HEK293 (cell line): Measurements from ENCODE around the gene CA12.

Source experiments
- KLF9 ChIP-seq: fragments of 450-650 bp; formaldehyde crosslinking; IDR thresholded peaks from 2 replicates; pipeline ENCODE4 v1.5.1; 2016; ENCODE audit warnings: missing biosample characterization, missing genetic modification characterization, low read depth
- ZNF623 ChIP-seq: fragments of 450-650 bp; formaldehyde crosslinking; IDR thresholded peaks from 2 replicates; pipeline ENCODE4 v1.5.1; 2016; ENCODE audit warnings: missing biosample characterization, missing genetic modification characterization
- ZNF626 ChIP-seq: fragments of 450-650 bp; sonication (Bioruptor Pico); formaldehyde crosslinking; IDR thresholded peaks from 2 replicates; pipeline ENCODE4 v1.5.1; 2018; ENCODE audit warnings: missing biosample characterization, missing genetic modification characterization, inconsistent platforms
- ZXDB ChIP-seq: fragments of 450-650 bp; formaldehyde crosslinking; IDR thresholded peaks from 2 replicates; pipeline ENCODE4 v1.5.1; 2016; ENCODE audit warnings: missing biosample characterization, missing genetic modification characterization
- TF ChIP-seq, protein P1 (sequence below): fragments of 450-650 bp; formaldehyde crosslinking; IDR thresholded peaks from 2 replicates; pipeline ENCODE4 v1.5.1; 2016; ENCODE audit warnings: missing biosample characterization, missing genetic modification characterization
- TF ChIP-seq, protein P2 (sequence below): fragments of 450-650 bp; IDR thresholded peaks from 2 replicates; pipeline ENCODE4 v1.5.1; 2018; ENCODE audit warnings: missing biosample characterization, missing genetic modification characterization

DNA sequence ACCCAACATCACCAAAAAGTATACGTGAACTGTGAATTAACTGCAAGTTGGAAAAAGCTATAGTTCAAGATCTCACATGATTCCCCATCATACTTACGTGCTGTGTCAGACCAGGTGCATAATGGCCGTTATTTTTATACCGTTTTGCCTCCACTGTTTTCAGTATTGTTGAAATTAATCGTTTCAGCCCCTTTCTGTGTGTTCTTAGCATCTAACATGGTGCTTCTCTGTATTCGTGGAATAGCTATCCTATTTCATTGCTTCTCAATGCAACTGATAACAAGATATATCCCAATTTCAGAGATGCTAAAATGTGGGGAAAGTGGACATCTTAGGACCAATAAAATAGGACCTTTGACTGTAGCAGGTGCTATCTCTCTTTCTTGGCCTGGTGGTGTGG is 13.7 kb downstream of the CA12 start:
- TF ChIP-seq KLF9 (tag by site-specific recombination) (no peak), ZNF626 (tag by site-specific recombination) (no peak), ZNF623 (no peak), ZXDB (no peak)
- TF ChIP-seq, protein P1, sequence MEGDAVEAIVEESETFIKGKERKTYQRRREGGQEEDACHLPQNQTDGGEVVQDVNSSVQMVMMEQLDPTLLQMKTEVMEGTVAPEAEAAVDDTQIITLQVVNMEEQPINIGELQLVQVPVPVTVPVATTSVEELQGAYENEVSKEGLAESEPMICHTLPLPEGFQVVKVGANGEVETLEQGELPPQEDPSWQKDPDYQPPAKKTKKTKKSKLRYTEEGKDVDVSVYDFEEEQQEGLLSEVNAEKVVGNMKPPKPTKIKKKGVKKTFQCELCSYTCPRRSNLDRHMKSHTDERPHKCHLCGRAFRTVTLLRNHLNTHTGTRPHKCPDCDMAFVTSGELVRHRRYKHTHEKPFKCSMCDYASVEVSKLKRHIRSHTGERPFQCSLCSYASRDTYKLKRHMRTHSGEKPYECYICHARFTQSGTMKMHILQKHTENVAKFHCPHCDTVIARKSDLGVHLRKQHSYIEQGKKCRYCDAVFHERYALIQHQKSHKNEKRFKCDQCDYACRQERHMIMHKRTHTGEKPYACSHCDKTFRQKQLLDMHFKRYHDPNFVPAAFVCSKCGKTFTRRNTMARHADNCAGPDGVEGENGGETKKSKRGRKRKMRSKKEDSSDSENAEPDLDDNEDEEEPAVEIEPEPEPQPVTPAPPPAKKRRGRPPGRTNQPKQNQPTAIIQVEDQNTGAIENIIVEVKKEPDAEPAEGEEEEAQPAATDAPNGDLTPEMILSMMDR (tag by site-specific recombination) = no peak
- TF ChIP-seq, protein P2, sequence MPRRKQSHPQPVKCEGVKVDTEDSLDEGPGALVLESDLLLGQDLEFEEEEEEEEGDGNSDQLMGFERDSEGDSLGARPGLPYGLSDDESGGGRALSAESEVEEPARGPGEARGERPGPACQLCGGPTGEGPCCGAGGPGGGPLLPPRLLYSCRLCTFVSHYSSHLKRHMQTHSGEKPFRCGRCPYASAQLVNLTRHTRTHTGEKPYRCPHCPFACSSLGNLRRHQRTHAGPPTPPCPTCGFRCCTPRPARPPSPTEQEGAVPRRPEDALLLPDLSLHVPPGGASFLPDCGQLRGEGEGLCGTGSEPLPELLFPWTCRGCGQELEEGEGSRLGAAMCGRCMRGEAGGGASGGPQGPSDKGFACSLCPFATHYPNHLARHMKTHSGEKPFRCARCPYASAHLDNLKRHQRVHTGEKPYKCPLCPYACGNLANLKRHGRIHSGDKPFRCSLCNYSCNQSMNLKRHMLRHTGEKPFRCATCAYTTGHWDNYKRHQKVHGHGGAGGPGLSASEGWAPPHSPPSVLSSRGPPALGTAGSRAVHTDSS (tag by site-specific recombination) = no peak
